ENCODE results near the gene ZNF385A. TPM values are rescaled to one million over a fixed set of nuclear protein-coding genes. Genes with fewer than 3 reads are reported as not detected.
"Not testable (repeated sequence)": the region's sequence is repeated elsewhere in the genome, so short reads cannot be mapped to it uniquely, and the experiment has no call there.

ZNF385A gene
- total RNA-seq, 1 donor from 2014 or later = 1.2 TPM

- DNase-seq (ENCODE audit: low spot score in 2 of 2) (peak; percentile 80 to 91), FAIRE-seq (peak; percentile 21)
Observed at GRCh38 chr12:54358945-54359761, 25.4 kb downstream of the ZNF385A start.

- no peak for DNase-seq (ENCODE audit: low spot score in 2 of 2)
- no peak for FAIRE-seq
Observed at GRCh38 chr12:54358191-54358944, 26.2 kb downstream of the ZNF385A start.

GRCh38 chr12:54357506-54358190 lies 26.9 kb downstream of the ZNF385A start:
- FAIRE-seq = no peak

GRCh38 chr12:54356951-54357356 lies 27.6 kb downstream of the ZNF385A start:
- FAIRE-seq (no peak), DNase-seq (ENCODE audit: low spot score in 2 of 2) (no peak)

More at GRCh38 chr12:54357506-54358190, 26.9 kb downstream of the ZNF385A start:
- no peak for DNase-seq (ENCODE audit: low spot score in 2 of 2)

- no peak for FAIRE-seq
- DNase-seq (ENCODE audit: low spot score in 2 of 2) = no peak
Observed at GRCh38 chr12:54356228-54356627, 28.3 kb downstream of the ZNF385A start.

GRCh38 chr12:54355104-54355815 lies 29.3 kb downstream of the ZNF385A start:
- FAIRE-seq (no peak), DNase-seq (ENCODE audit: low spot score in 2 of 2) (no peak)

- not testable (repeated sequence) for DNase-seq (ENCODE audit: low spot score in 2 of 2); FAIRE-seq
Observed at GRCh38 chr12:54354271-54354670, 30.3 kb downstream of the ZNF385A start.

- DNase-seq (ENCODE audit: low spot score in 2 of 2) = no peak
- FAIRE-seq = no peak
Observed at GRCh38 chr12:54352891-54353874, 31.4 kb downstream of the ZNF385A start.

GRCh38 chr12:54352022-54352531 lies 32.5 kb downstream of the ZNF385A start:
- FAIRE-seq (no peak), DNase-seq (ENCODE audit: low spot score in 2 of 2) (no peak)

GRCh38 chr12:54351341-54351740 lies 33.2 kb downstream of the ZNF385A start:
- FAIRE-seq = no peak
- no peak for DNase-seq (ENCODE audit: low spot score in 2 of 2)

- DNase-seq (ENCODE audit: low spot score in 2 of 2) (no peak), FAIRE-seq (no peak)
Observed at GRCh38 chr12:54350743-54351142, 33.8 kb downstream of the ZNF385A start.

- DNase-seq (ENCODE audit: low spot score in 2 of 2) (no peak), FAIRE-seq (no peak)
Observed at GRCh38 chr12:54349679-54350078, 34.9 kb downstream of the ZNF385A start.

GRCh38 chr12:54349036-54349435 lies 35.5 kb downstream of the ZNF385A start:
- no peak for FAIRE-seq
- DNase-seq (ENCODE audit: low spot score in 2 of 2) = no peak

- FAIRE-seq = no peak
- DNase-seq (ENCODE audit: low spot score in 2 of 2) = no peak
Observed at GRCh38 chr12:54341378-54342300, 42.9 kb downstream of the ZNF385A start.

GRCh38 chr12:54340846-54341245 lies 43.7 kb downstream of the ZNF385A start:
- no peak for FAIRE-seq
- no peak for DNase-seq (ENCODE audit: low spot score in 2 of 2)

- FAIRE-seq = no peak
- no peak for DNase-seq (ENCODE audit: low spot score in 2 of 2)
Observed at GRCh38 chr12:54338698-54339296, 45.7 kb downstream of the ZNF385A start.

- FAIRE-seq (no peak), DNase-seq (ENCODE audit: low spot score in 2 of 2) (no peak)
Observed at GRCh38 chr12:54337854-54338650, 46.5 kb downstream of the ZNF385A start.
